HG03457 (cell line): ENCODE results near the gene DIABLO.
"Not testable (repeated sequence)": the region's sequence is repeated elsewhere in the genome, so short reads cannot be mapped to it uniquely, and the experiment has no call there.

ENCODE experiments used
- ATAC-seq: cut with Tn5 transposase; IDR thresholded peaks from one replicate; pipeline ENCODE4 v1.9.1; 2021; ENCODE audit warnings: moderate number of reproducible peaks; ENCODE audit not compliant: unreplicated experiment

The DIABLO gene

DNA sequence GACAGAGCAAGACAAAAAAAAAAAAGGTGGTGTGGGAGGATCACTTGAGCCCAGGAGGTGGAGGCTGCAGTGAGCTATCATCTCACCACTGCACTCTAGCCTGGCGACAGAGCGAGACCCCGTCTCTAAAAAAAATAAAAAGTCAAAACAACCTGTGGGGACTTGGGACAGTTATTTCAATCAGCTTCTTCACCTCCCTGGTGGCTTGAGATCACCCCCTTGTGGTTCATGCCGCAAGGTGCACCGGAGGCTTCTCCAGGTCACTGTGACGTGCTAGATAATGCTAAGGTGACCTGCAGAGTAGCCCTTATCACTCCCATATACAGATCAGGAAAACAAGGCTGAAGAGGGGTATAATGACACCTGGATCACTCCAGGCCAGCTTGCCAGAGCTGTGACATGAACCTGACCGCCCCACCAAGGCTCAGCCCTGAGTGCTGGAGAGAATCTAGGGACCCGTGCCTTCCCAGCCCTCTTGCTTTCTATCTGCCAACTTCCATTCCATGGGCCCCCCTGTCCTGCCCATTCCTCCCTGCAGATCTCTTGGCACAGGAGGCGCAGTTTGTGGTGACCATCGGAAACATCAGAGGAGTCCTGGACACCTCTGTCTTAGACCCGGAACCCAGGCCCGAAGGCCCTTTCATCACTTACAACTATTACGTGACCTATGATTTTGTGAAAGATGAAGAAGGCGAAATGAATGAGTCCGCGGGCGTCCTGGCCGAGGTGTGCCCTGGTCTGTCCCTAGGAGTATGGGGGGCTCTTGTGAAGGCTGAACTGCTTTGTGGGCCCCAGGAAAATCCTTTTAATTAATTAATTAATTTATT is 34.8 kb downstream of the DIABLO start:
- ATAC-seq: no peak

DNA sequence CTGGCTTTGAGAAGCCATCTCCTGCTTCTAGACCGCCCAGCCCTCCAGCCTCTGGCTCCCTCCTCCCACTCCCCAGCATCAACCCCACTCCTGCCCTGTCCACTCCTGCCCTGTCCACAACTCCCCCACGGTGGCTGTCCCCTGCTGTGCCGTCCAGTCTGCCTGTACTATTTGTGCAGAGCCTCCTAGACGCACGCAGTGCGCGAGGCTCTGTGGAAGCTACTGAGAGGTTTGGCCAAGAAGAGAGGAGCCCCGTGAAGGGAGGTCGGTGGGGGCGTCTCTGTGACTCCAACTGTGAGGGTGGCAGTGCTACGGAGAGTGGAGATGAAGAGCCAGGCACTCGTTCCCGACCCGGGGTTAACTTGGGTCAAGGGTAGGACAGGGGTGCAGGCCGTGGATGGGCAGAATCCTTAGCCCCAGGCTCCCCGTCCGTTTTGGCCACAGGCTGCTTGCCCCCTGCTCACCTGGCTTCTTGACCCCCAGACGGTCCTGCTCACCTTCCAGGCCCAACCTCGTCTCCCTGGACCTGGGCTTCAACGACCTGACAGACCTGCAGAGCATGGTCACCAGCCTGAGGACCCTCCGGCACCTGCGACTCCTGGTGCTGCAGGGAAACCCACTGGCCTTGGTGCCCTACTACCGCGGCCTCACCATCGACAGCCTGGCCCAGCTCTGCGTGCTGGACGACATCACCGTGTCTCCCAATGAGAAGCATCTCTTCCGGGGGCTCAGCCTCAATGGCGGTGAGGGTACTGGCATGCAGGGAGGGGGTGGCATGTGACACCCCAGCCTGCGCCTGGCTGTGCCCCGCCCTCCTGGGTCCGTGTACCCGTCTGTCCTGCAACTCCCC is 36.0 kb downstream of the DIABLO start:
- no peak for ATAC-seq

DNA sequence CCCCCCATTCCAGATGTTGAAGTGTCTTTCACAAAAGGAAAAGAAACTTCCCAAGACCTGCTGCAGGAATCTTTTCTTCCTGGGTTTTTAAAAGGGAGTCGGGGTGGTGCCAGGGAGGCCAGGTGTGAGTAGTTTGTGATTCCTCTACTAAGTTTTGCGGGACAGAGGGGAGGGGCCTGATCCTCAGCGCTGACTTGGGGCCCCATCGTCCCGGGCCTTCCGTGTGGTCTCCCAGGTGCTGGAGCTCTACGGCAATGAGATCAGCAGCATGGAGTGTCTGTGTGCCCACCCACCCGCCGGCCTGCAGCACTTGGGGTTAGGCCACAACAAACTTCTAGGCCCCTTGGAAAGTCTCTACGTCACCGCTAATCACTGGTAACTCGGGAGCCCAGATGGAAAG is 38.4 kb downstream of the DIABLO start:
- ATAC-seq: no peak

DNA sequence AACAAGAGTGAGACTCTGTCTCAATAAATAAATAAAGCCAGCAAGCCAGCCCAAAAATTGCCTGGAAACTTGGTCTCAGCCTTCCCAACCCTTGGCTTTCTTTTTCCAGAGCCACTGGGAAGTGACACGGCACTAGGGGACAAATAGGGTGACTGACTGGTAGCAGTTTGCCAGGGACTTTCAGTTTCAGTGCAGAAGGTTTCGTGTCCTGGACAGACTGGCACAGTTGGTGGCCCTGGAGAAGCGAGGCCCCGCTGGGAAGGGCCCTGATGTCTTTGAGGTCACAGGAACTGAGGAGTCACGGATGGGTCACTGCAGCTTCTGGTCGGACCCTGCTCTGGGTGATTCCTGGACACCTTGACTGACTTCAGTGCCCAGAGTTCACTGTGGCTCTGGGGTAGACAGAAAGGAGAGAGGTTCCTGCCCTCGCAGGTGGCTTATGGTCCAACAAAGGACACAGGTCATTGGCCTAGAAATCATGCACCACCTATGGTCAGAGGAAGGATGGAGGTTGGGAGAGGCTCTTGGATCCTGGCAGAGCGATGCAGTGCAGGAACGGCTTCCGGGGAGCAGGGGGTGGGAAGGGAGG is 40.3 kb downstream of the DIABLO start:
- ATAC-seq: no peak

DNA sequence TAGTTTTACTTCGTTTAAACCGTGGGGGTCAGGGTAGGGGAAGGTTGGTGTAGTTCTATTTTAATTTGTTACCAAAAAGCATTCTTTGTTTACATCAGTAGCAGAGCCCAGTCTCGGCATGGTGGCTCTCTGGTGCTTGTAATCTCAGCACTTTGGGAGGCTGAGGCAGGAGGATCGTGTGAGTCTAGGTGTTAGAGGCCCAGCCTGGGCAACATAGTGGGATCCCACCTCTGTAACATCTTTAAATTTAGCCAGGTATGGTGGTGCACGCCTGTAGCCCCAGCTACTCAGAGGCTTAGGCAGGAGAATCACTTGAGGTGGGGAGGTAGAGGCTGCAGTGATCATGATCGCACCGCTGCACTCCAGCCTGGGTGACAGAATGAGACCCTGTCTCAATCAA is 40.8 kb downstream of the DIABLO start:
- no peak for ATAC-seq

DNA sequence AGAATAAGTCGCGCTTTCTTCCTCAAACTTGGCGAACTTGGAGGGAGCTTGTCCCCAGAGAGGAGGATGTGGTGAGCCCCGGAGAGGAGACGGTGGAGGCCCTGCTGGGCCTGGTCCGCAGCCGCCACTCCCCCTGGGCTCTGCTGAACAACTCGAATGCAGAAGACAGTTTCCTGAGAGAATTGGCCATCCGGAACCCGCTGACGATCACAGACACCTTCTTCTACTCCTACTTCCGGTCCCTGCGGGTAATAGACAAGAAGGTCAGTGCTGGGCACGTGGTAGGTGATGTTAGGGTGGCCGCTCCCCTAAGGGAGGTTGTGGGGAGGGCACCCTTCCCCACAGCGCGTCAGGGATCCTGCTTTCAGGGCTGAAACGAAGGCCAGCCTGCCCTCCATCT is 41.3 kb downstream of the DIABLO start:
- ATAC-seq: no peak

DNA sequence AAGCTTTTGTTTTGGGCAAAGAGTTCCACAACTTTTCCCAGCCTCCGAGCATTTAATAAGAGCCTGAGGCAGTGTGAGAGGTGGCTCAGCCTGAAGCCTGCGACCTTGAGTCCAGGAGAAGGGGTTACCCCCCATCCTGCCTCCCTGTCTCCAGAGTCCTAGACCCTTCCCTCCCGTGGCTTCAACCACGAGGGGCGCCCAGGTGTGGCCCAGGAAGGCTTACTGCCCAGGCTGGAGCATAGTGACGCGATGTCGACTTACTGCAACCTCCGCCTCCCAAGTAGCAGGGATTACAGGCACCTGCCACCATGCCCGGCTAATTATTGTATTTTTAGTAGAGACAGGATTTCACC is 42.3 kb downstream of the DIABLO start:
- ATAC-seq: no peak

DNA sequence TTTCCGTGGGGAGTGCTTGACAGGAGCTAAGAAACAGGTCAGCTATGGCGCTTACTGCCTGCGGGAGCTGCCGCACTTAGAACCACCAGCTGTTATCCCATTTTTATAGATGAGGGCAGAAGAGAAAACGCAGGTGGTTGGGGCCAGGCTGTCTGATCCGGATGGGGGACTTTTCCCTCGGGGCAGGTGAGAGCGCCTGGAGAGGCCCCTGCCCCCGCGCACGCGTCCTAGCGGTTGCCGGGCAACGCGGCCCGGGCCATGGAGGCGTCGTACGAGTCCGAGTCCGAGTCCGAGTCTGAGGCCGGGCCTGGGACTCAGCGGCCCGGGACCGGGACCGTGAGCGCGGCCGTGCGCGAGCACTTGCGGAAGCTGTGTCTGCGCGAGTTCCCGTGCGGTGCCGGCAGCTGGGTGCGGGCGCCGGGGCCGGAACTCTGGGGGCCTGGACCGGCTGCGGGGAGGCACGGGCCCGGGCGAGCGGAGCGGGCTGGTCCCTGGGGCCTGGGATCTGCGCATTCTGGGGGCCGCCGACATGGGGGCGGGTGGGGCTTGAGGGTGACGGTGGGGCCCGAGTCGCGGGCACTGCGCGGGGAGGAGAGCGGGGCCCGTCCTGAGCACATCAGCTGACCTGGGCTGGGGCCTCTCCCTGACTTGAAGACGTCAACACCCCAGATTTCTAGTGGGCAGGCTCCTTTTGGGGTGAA is 42.8 kb downstream of the DIABLO start, which contains the start of gene LRRC43:
LRRC43 (plus strand) TSS at position 237 of the 701 bp plus-strand sequence; CDS start at position 259, 22 bp downstream.
- ATAC-seq: no peak

DNA sequence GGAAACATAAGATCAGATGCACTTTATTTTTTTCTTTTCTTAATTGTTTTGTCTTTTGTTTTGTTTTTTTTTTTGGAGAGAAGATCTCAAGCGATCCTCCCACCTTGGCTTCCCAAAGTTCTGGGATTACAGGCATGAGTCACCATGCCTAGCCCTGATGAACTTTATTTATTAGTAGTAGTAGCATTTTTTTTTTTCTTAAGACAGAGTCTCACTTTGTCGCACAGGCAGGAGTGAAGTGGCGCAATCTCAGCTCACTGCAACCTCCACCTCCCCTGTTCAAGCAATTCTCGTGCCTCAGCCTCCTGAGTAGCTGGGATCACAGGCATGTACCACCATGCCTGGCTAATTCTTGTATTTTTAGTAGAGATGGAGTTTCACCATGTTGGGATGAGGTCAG is 49.4 kb downstream of the DIABLO start:
- ATAC-seq: not testable (repeated sequence)

DNA sequence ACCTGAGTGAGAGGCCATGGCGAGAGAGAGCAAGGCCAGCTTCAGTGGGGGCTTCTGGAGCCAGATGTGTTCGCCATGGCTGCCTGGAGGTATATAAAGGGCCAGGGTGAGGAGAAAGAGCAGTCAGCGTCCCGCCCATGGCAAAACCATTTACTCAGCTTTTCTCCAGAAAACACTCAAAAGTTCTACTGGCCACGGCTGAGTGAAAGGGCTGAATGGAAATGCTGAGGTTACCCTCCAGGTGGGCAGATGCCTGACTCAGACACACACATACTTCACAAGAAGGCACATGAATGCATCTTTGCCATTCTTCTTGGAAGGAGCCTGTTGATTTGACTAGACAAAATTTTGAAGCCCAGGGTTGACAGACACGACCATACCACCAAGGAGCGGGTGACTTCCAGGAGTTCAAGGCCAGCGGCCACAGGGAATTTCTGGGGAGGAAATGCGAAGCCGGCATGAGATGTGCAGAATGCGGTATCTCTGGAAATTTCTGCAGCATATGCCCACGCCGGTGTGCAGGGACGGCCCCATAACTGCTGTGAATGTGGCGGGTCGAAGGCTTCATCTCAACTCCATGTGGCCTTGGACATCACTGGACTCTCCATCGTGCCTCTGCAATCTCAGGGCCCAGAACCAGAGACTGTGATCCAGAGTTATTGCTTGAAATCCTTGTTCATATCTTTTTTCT is 51.6 kb downstream of the DIABLO start, which contains the start of gene IL31:
IL31 (minus strand) TSS at position 67 of the 691 bp plus-strand sequence; CDS start at position 18, 49 bp downstream.
- no peak for ATAC-seq

DNA sequence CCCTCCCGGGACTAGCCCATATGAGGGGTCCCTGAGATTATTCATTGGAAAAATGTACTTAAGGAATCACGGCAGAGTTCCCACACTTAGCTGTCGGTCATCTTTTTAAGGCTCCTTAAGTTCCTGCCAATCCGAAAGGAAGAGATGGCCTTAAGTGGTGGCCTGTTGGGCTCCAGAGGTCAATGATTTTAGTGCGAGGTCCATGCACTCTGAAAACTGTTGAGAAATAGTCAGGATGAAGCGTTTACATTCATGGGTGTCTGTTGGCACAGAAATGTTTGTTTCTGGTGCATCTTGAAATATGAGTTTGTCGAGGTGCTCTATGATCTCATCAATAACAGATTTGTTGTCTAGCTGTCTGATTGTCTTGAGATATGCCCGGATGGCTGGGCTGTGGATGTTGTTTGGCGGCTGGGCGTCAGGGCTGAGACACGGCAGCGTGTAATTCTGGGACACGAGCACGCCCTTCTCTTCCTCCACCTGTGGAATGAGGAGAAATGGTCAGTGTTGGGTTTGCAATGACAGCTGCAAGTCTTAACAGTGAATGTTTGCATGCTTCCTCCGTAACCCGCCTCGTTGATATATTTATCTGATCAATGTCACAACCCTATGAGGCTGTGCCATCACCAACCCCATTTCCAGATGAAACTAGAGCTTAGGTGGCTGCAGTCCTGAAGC is 53.5 kb downstream of the DIABLO start:
- ATAC-seq: no peak

DNA sequence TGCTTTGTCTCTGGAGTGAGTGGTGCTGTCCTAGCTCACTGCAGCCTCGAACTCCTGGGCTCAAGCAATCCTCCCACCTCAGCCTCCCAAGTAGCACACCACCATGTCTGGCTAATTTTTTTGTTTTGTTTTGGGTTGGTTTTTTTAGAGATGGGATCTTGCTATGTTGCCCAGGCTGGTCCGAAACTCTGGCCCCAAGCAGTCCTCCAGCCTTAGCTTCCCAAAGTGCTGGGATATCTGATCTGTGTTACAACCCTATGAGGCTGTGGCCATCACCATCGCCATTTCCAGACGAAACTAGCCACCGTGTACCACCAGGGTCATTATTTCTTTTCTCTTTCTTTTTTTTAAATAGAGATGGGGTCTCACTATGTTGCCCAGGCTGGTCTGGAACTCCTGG is 54.5 kb downstream of the DIABLO start:
- ATAC-seq: no peak

DNA sequence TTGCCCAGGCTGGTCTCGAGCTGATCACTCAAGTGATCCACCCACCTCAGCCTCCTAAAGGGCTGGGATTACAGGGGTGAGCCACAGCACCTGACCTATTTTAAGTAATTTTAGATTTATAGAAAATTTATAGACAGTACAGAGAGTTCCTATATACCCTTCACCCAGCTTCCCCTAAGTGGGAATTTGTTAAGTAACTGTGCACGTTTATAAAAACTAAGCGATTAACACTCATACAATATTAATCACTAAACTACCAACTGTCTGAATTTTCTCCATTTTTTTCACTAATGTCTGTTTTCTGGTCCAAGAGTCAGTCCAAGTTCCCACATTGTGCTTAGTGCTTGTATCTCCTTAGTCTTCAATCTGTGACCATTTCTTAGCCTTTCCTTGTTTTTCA is 57.4 kb downstream of the DIABLO start:
- no peak for ATAC-seq

DNA sequence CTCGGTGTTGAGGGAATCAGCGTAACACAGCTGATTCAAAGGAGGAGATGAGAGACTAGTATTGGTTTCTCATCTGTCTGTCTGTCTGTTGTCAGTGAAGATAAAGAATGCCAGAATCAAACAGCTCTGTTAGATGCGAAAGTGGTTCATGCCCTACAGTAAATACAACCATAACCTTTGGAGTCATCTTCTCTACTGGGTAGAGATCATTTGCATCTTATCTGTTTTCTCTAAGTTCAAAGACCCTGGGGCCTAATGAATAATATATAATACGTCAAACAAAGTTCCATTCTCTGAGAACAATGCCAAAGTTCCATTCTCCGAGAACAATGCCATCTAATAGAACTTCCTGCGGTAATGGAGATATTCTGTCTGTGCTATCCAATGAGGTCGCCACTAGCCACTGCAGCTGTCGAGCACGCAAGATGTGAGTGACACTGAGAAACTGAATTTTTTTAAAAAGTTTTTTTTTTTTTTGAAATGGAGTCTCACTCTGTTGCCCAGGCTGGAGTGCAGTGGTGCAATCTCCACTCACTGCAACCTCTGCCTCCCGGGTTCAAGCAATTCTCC is 58.4 kb downstream of the DIABLO start:
- no peak for ATAC-seq

DNA sequence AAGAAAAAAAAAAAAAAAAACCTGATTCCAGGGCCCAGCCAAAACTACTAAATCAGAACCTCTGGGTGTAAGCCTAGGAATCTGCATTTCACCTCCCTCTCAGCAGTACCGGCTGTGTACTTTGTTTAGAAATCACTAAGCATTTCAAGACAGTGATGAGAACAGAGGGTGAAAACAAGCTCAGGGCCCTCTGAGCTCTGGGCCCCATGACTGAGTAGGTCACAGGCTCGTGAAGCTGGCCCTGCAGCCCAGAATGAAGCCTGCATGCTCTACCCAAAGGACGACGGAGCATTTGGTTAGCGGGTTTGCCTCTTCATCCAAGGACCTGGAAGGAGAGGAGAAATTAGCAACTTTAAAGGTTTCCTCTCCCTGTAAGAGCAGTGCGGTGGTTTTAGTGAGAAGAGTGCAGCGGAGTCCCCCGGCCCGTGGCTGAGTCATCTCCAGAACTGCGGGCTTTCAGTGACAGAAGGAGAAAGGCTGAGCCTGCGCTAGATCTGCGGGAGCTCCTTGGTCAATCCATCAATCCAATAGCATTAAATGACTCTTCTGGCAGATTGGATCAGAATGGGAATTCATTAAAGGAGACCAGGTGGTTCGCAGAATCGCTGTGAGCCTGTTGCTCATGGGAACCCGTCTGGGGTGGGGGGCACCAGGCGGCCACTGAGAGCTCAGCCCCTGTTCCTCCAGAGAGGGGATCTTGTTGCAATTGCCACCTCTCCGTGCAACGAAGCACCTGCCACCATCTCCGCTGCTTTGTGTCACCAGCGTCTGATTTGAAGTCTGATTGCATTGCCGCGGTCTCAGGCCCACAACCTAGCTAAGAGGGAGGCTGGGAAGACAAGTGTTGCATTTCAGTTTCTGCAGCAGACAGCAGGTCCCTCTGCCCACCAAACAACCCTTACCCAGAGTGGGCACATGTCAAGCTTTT is 59.2 kb downstream of the DIABLO start:
- no peak for ATAC-seq

DNA sequence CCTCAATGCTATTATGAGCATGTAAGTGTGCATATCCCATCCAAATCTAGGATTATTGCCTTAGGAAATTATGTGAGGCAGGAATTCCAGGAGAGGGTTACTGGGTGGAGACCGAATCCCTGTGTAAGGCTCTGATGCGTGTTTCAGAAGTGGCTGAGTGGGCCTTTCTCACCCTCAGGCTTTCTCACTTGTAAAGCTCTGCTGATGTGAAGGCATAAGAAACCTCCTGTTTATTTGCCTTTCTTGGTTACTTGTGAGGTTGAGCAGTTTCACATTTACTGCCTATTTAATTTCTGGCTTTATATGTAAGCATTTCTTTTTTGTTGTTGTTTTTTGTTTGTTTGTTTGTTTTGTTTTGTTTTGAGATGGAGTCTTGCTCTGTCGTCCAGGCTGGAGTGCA is 62.9 kb downstream of the DIABLO start:
- no peak for ATAC-seq

DNA sequence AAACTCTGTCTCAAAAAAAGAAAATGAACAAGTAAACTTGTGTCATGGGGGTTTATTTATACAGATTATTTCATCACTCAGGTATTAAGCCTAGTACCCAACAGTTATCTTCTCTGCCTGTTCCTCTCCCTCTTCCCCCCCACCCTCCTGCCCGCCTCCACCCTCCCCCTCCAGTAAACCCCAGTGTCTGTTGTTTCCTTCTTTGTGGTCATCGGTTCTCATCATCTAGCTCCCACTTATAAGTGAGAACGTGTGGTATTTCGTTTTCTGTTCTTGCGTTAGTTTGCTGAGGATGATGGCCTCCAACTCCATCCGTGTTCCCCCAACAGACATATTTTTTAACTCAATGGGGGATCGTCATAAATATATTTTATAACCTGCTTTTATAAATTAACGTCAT is 64.2 kb downstream of the DIABLO start:
- no peak for ATAC-seq

DNA sequence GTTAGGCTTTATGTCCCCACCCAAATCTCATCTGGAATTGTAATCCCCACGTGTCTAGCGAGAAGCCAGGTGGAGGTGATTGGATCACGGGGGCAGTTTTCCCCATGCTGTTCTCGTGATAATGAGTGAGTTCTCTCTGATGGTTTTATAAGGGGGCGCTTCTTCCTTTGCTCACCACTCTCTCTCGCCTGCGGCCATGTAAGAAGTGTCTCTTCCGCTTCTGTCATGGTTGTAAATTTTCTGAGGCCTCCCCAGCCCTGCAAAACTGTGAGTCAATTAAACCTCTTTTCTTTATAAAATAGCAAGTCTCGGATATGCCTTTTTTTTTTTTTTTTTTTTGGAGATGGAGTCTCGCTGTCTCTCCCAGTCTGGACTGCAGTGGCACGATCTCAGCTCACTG is 65.1 kb downstream of the DIABLO start:
- ATAC-seq: no peak
